ENCODE measurements around the gene INAVA. TPM values are rescaled to one million over a fixed set of nuclear protein-coding genes. Genes with fewer than 3 reads are reported as not detected.

Gene INAVA
- total RNA-seq, 1 donor from 2014 or later, result 0.05 TPM

DNA sequence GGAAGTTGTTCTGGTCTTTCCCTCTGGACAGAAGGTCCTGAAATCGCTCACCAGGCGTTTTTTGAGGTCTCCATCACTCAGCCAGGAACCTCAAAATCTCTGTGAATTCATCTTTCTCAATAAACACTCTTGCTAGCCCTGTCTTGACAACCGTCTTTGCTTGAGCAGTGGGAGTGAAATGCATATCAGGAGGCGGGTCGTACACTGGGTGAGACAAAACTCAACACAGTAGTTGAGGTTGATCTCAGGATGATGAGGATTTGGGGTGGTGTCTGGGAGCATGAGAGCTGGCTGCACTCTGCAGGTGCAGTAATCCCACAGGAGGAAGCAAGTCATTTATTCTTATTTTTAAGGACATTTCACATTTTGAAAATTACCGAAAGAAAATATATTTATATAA lies 20.0 kb upstream of the INAVA start:
- intact Hi-C loops (cut with micrococcal nuclease), result no loop called here
- no peak for DNase-seq
- no peak for ATAC-seq

GRCh38 chr1:200875416-200875815 lies 19.3 kb upstream of the INAVA start:
- no peak for ATAC-seq

GRCh38 chr1:200877010-200877409 lies 17.7 kb upstream of the INAVA start:
- ATAC-seq (no peak), DNase-seq (no peak)
- intact Hi-C loops (cut with micrococcal nuclease), result no loop called here

More at GRCh38 chr1:200875416-200875815, 19.3 kb upstream of the INAVA start:
- no peak for DNase-seq
- intact Hi-C loops (cut with micrococcal nuclease), result no loop called here

DNA sequence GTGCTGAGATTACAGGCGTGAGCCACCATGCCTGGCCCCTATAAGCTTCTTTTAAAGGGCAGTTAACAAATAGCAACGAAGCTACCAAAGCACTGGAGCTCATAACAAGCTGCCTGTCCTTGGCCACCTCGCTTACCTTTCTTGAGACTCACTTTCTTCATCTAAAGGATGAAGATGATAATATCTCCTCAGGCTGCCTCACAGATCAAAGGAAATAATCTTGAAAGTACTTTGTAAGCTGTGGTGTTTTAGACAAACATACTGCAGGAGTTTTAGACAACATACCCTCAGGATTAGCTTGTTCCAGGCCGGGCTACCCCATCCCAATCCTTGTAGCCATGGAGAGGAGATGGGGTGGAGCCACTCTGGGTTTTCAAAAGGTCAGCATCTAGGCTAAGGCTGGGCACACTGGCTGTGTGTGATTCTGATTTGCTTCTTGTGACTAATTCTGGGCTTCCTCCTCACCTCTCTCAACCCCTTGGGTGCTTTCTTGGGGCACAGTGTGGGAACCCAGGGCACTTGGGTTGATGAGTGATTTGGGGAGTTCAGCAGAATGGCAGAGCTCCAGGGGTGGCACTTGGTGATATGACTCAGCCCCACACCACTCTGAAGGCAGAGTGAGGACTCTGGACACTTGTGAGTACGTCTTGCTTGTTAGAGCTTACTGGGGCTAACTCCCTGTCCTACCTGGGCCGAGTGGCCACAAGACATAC lies 16.7 kb upstream of the INAVA start:
- DNase-seq (no peak), ATAC-seq (no peak)
- intact Hi-C loops (cut with micrococcal nuclease), result no loop called here

GRCh38 chr1:200880212-200880611 lies 14.5 kb upstream of the INAVA start:
- DNase-seq, result no peak
- intact Hi-C loops (cut with micrococcal nuclease), result no loop called here
- ATAC-seq, result no peak

GRCh38 chr1:200883118-200883517 lies 11.6 kb upstream of the INAVA start:
- DNase-seq, result no peak
- ATAC-seq, result no peak
- intact Hi-C loops (cut with micrococcal nuclease), result no loop called here

DNA sequence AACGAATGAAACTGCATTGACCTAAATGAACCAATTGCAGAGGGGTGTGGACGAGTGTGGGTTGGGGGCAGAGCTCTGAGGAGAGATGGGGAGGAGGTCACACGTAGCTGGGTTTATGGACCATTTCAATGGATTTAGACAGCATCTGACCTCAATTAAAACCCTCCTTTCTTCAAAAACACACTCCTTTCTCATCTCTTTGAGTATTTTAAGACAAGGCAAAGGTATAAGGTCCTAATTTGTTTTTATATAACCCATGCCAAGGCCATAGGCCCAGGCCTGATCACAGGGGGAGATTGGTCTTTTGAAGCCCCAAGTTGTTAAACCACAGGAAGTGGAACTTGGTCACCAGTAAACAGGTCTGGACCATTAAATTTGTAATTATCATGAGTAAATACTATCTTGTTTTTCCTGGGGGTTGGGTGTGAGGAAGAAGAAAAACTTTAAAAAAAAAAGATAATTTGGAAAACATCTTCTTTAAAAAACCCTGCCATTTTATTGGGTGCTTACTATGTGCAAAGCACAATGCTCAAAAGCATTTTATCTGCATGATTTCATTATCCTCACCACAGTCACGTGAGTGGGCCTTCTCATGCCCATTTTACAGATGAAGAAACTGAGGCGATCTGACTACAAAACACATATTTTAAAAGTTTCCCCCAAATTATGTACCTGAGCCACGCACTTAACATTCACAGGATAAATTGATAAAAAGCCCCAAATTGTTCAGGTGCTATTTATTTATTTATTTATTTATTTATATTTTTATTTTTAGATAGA lies 8.9 kb upstream of the INAVA start:
- DNase-seq (no peak), ATAC-seq (no peak)
- intact Hi-C loops (cut with micrococcal nuclease), result no loop called here

DNA sequence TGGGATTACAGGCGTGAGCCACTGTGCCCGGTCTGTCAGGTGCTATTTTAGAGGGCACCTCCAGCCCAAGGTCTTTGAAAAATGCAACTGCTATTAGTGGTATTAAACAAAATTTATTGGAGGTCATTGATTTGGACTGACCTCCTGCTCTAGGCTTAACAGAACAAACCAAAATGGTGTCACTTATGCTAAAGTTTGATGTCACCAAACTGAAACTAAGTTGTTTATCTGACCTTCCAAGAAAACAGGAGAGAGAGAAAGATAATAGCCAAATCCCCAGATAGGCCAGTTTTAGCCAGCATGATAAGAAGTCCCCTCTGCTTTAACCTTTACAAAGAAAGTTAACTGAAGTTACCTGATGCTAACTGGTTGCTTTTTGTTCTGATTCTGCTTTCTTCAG lies 8.1 kb upstream of the INAVA start:
- ATAC-seq, result no peak
- intact Hi-C loops (cut with micrococcal nuclease), result no loop called here
- DNase-seq, result no peak

DNA sequence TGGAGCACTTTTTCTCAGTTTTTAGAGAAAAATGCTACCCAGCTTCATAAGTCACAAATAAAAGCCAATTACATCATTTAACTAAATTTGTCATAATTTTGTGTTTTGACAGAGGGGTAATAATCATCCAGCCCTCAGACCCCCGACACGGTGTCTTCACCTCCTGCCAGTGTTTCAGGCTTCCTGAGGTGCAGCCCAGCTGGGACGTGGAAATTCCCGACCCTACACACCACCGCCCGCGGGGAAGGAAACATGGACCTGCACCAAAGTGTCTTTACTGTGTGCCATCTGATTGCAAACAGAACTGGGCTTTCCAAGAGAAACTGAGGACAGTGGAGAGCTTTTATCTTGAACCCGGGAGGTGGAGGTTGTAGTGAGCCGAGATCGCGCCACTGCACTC lies 7.7 kb upstream of the INAVA start:
- DNase-seq (no peak), ATAC-seq (no peak)
- intact Hi-C loops (cut with micrococcal nuclease), result no loop called here

- ATAC-seq, result no peak
- DNase-seq, result no peak
- intact Hi-C loops (cut with micrococcal nuclease), result no loop called here
Observed at GRCh38 chr1:200887772-200888348, 6.8 kb upstream of the INAVA start.

- ATAC-seq (peak; percentile 24), DNase-seq (no peak)
- intact Hi-C loops (cut with micrococcal nuclease), result no loop called here
Observed at GRCh38 chr1:200888349-200888838, 6.3 kb upstream of the INAVA start.

GRCh38 chr1:200889571-200889970 lies 5.1 kb upstream of the INAVA start:
- ATAC-seq (no peak), DNase-seq (no peak)
- intact Hi-C loops (cut with micrococcal nuclease), result no loop called here

DNA sequence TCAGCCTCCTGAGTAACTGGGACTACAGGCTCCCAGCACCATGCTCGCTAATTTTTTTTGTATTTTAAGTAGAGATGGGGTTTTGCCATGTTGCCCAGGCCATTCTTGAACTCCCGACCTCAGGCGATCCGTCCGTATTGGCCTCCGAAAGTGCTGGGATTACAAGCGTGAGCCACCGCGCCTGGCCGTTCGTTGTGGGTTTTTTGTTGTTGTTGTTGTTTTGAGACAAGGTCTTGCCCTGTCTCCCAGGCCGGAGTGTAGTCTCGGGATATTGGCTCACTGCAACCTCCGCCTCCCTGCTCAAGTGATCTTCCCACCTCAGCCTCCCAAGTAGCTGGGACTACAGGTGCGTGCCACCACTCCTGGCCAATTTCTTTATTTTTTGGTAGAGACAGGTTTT lies 4.7 kb upstream of the INAVA start:
- no peak for DNase-seq
- intact Hi-C loops (cut with micrococcal nuclease), result no loop called here
- ATAC-seq, result no peak

DNA sequence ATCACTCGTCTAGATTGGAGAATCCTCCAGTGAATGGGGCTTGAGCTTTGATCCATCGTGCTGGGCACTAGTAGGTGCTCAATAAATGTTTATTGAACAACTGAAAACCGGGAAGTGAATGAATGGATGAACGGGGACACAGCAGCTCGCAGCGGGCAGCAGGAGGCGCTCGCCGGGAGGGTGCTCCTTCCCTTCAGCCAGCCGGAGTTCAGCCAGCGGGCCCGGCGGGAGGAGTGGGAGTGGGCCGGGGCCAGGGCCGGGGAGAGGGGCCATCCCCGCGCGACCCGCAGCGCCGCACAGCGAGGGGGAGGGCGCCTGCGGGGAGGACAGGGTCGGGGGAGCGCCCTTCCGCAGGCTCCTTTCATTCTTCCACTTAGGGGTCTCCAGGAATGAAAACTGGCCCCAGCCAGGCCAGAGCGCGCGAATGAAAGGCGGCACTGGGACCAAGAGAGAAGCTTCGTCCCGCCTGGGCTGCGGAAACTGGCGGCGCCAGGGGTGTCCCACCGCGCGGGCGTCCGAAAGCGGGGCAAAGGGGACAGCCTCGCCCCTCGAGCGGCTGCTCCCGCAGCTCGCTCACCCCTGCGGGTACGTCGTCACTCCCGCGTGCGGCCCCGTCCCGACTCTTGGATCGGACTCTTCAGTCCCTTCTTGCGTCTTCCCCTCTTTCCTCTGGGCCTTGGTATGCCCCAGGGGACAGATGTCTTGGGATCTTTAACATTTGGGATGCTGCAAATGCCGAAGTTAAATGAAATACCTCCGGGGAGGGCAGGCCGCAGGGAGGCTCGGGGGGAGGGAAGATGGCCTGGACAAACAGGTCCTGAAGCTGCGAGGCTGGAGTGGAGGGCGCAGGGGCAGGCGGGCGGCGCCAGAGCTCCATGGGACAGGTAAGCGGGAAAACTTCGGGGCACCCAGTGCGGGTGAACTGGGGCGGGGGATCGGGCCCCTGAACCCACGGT lies 3.6 kb upstream of the INAVA start:
- peak; percentile 53 for ATAC-seq
- DNase-seq, result peak; percentile 38
- intact Hi-C loops (cut with micrococcal nuclease), result no loop called here

DNA sequence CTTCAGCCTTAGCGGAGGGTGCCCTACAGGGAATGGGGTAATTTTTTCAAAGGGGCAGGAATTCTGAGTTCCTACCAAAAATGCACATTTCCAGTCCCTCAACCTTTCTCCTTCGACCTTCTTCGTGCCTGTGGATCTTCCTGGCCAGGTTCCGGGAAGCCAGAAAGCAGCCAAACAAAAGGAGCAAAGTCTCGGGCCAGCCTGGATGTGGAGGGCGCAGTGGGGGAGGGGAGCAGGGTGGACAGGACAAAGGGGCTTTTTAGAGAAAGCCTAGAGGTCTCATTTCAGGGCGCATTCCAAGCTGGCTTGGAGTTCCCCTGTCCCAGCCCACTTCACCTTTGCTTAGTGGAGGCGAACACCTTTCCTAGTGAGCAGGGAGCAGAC lies 2.9 kb upstream of the INAVA start:
- DNase-seq (no peak), ATAC-seq (no peak)
- intact Hi-C loops (cut with micrococcal nuclease), result no loop called here

DNA sequence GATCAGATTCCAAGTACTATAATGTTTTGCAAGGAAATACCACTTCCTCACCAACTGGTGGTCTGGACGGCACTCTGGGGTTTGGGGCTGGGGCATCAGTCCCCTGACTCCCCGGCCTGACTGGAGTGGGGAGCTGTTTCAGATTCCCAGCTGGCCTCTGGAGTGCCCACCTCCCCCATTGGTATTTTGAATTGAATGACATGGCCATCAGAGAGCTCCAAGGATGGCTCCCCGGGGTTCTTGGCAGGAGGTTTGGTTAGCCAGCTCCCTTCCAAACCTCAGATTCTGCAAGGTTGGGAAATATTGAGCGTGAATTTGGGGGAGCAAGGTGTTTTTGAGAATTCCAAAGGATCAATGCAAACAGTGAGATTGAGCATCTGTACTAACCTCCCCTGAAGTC lies 2.2 kb upstream of the INAVA start:
- ATAC-seq (no peak), DNase-seq (no peak)
- intact Hi-C loops (cut with micrococcal nuclease), result no loop called here

DNA sequence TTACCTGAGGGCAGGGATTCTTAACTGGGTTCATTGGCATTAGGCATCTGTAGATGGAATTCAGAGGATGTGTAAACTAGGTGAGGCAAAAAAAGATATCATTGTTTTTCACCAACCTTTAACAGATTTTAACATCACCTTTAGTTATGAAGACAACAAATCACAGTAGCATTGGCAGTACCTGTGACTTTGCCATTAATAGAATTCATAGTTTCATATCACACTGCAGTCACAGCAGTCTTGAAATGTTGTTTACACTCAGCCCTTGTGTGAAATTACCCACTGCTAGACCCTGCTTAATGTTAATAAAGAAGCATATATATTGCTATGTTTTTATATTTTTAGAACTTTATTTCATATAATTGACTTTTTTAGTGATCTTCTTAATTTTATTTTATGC lies 1.7 kb upstream of the INAVA start:
- DNase-seq, result no peak
- intact Hi-C loops (cut with micrococcal nuclease), result no loop called here
- ATAC-seq, result no peak

DNA sequence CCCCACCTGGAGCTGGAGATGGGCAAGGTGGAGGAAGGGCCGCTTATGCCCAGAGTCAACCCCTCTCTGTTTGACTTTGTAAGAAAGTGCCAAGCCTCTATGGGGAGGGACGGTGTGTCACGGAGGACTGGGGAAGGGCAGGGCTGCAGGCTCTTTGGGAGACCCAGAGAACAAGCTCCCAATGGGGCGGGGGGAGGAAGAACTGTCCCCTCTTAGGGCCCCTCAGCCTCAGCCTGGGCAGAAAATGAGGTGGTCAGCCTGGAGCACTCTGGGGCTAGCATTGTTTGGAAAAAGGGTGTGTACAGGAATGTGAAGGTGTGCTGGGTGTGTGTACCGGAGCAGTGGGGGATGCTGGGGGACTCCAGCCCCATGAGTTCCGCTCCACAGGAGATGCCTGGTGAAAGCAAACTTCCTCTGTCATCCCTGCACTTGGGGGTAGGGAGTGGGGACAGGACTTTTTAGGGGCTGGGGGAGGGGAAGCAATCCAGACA lies 1.2 kb upstream of the INAVA start:
- DNase-seq, result no peak
- no peak for ATAC-seq
- intact Hi-C loops (cut with micrococcal nuclease), result no loop called here

DNA sequence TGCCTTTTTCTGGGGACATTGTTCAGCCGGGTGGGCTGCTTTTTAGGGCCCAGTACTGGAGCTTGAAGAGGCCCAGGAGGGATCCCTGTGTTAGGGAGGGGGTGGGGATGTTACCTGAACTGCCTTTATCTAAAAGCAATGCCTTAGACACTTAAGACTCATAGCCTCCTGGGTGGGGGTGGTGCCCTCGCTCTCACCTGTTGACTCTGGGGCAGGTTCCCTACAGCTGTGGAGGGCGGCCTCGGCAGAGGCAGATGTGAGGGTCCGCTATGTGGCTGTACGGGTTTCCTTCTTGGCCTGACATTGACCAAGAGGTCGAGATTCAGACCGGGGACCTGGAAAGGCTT lies 716 bp downstream of the INAVA start:
- intact Hi-C loops (cut with micrococcal nuclease), result no loop called here
- ATAC-seq, result no peak
- DNase-seq, result no peak

Data from left ventricle myocardium superior (tissue), 1 donor.